Measurements from ENCODE around the gene SIX1. TPM values are rescaled to one million over a fixed set of nuclear protein-coding genes. Genes with fewer than 3 reads are reported as not detected.

The SIX1 gene
- total RNA-seq, 1 experiment from 2014 or later, result 65.0 TPM

- no peaks in the 10 kb centered on the region for H3K36me3 ChIP-seq
- H3K27ac ChIP-seq, result no peak overlapping the region
- DNase-seq, result no peak
- no peaks in the 10 kb centered on the region for H3K9me3 ChIP-seq (replicated peaks)
- no peak overlapping the region for H3K4me3 ChIP-seq
- no peaks in the 10 kb centered on the region for H3K27me3 ChIP-seq
- no peaks in the 10 kb centered on the region for H3K4me1 ChIP-seq
Observed at GRCh38 chr14:60616461-60616959, 32.8 kb downstream of the SIX1 start.

GRCh38 chr14:60602291-60602690 lies 47.0 kb downstream of the SIX1 start:
- no peak for DNase-seq
- no peak overlapping the region for H3K4me3 ChIP-seq
- no peak overlapping the region for H3K27ac ChIP-seq
- no peaks in the 10 kb centered on the region for H3K36me3 ChIP-seq
- no peaks in the 10 kb centered on the region for H3K4me1 ChIP-seq
- H3K27me3 ChIP-seq, result no peaks in the 10 kb centered on the region
- H3K9me3 ChIP-seq (replicated peaks), result no peaks in the 10 kb centered on the region; the same call in 1 of the 2 replicates

GRCh38 chr14:60599727-60600126 lies 49.5 kb downstream of the SIX1 start:
- H3K27me3 ChIP-seq, result no peaks in the 10 kb centered on the region
- no peak overlapping the region for H3K4me3 ChIP-seq
- H3K27ac ChIP-seq, result no peak overlapping the region
- H3K9me3 ChIP-seq (replicated peaks), result no peaks in the 10 kb centered on the region
- H3K36me3 ChIP-seq, result no peaks in the 10 kb centered on the region
- no peak for DNase-seq
- no peaks in the 10 kb centered on the region for H3K4me1 ChIP-seq

GRCh38 chr14:60596139-60596538 lies 53.1 kb downstream of the SIX1 start:
- Histone ChIP-seq H3K36me3 (no peaks in the 10 kb centered on the region), H3K27me3 (no peaks in the 10 kb centered on the region), H3K4me3 (no peak overlapping the region), H3K9me3 (replicated peaks) (no peaks in the 10 kb centered on the region), H3K27ac (no peak overlapping the region), H3K4me1 (no peaks in the 10 kb centered on the region)
- DNase-seq, result no peak

- DNase-seq, result no peak
- H3K36me3 ChIP-seq, result no peaks in the 10 kb centered on the region
Observed at GRCh38 chr14:60594062-60594461, 55.2 kb downstream of the SIX1 start.

More at GRCh38 chr14:60594062-60594461, 55.2 kb downstream of the SIX1 start:
- Histone ChIP-seq H3K4me3 (no peak overlapping the region), H3K27me3 (no peaks in the 10 kb centered on the region), H3K27ac (no peak overlapping the region), H3K9me3 (replicated peaks) (no peaks in the 10 kb centered on the region), H3K4me1 (no peaks in the 10 kb centered on the region)

Other genes with a start within 250 kb of the SIX1 start
- 0.86 and 1.9 TPM in 2 replicates for gene C14orf39, start 163.4 kb downstream of the SIX1 start, total RNA-seq (2014; rRNA removed; shearing (Covaris generic))
- not detected in 2 replicates for gene SIX6, start 140.3 kb downstream of the SIX1 start, total RNA-seq (2014; rRNA removed; shearing (Covaris generic))
- 45.1 and 46.7 TPM in 2 replicates for gene SIX4, start 74.9 kb upstream of the SIX1 start, total RNA-seq (2014; rRNA removed; shearing (Covaris generic))
- gene MNAT1, start 85.3 kb upstream of the SIX1 start, total RNA-seq (2014; rRNA removed; shearing (Covaris generic)), result 103 and 129 TPM in 2 replicates

Measured in SJCRH30 (cell line).